WTC11 (cell line): ENCODE results near the gene IAPP.

Experiments
- CTCF ChIP-seq: fragments of 200-600 bp; IDR thresholded peaks from 2 replicates; pipeline ENCODE4 v1.8.0; 2022; ENCODE audit warnings: antibody characterized with exemption
- ERG ChIP-seq: fragments of 250-450 bp; sonication (Bioruptor Pico); IDR thresholded peaks from 2 replicates; pipeline ENCODE4 v1.8.0; 2021; ENCODE audit warnings: mild to moderate bottlenecking
- ETV6 ChIP-seq: sonication (generic); formaldehyde crosslinking; IDR thresholded peaks from 2 replicates; pipeline ENCODE4 v1.8.1; 2022; ENCODE audit warnings: mild to moderate bottlenecking, missing genetic modification reagents
- MXD4 ChIP-seq: fragments of 250-450 bp; sonication (Bioruptor Pico); IDR thresholded peaks from 2 replicates; pipeline ENCODE4 v1.8.0; 2021; ENCODE audit warnings: mild to moderate bottlenecking, moderate library complexity, borderline replicate concordance
- PREB ChIP-seq: sonication (generic); formaldehyde crosslinking; IDR thresholded peaks from 2 replicates; pipeline ENCODE4 v1.8.1; 2022; ENCODE audit warnings: mild to moderate bottlenecking, missing genetic modification reagents, moderate library complexity, borderline replicate concordance
- SMAD4 ChIP-seq: sonication (generic); formaldehyde crosslinking; IDR thresholded peaks from 2 replicates; pipeline ENCODE4 v1.8.0; 2022; ENCODE audit warnings: mild to moderate bottlenecking, missing genetic modification reagents
- SP1 ChIP-seq: sonication (generic); formaldehyde crosslinking; conservative IDR thresholded peaks from 2 replicates; pipeline ENCODE4 v1.8.1; 2022; ENCODE audit warnings: missing genetic modification reagents
- USF1 ChIP-seq: sonication (generic); formaldehyde crosslinking; IDR thresholded peaks from 2 replicates; pipeline ENCODE4 v1.8.0; 2022; ENCODE audit warnings: mild to moderate bottlenecking, missing genetic modification reagents
- ZNF232 ChIP-seq: sonication (generic); formaldehyde crosslinking; IDR thresholded peaks from 2 replicates; pipeline ENCODE4 v1.8.0; 2022; ENCODE audit warnings: mild to moderate bottlenecking, missing genetic modification reagents
- ZNF512 ChIP-seq: sonication (generic); formaldehyde crosslinking; IDR thresholded peaks from 2 replicates; pipeline ENCODE4 v1.8.1; 2022; ENCODE audit warnings: missing genetic modification reagents, borderline replicate concordance

- TF ChIP-seq ZNF232 (CRISPR knock-in tag) = no peak
- no peak for TF ChIP-seq ETV6
- no peak for TF ChIP-seq USF1 (CRISPR knock-in tag)
- TF ChIP-seq PREB (CRISPR knock-in tag) = no peak
- no peak for TF ChIP-seq SP1
- no peak for TF ChIP-seq SMAD4 (CRISPR knock-in tag)
- no peak for TF ChIP-seq ZNF512 (CRISPR knock-in tag)
- no peak for TF ChIP-seq CTCF
- no peak for TF ChIP-seq ERG (CRISPR knock-in tag)
- TF ChIP-seq MXD4 = no peak
Measured at GRCh38 chr12:21354641-21355040, 18.1 kb upstream of the IAPP start.
